Activated CD8-positive, alpha-beta T cell treated with anti-CD3 and anti-CD28 coated beads for 36 hours (primary cell): Measurements from ENCODE around the gene EFNA3. TPM values are rescaled to one million over a fixed set of nuclear protein-coding genes. Genes with fewer than 3 reads are reported as not detected.
A peak's percentile ranks its signal among the peaks of the same experiment; 100 is the strongest.

Experiments
- ATAC-seq: fragments of 200-7000 bp; cut with Tn5 transposase; one replicate; pipeline ENCODE4 v1.10.0; 2021; ENCODE audit warnings: mild to moderate bottlenecking, moderate library complexity
- CTCF ChIA-PET: fragments of 350-600 bp; sonication (Branson Sonifier 250); formaldehyde crosslinking; loops from one replicate; lab custom pipeline; 2021; ENCODE audit warnings: antibody characterized with exemption; lab: Charles Lee
- POLR2A ChIA-PET: fragments of 350-600 bp; sonication (Branson Sonifier 250); formaldehyde crosslinking; loops from one replicate; lab custom pipeline; 2021; ENCODE audit warnings: antibody characterized with exemption; lab: Charles Lee
- DNase-seq: peaks from one replicate; pipeline ENCODE4 v3.0.0-alpha.2; 2020
- H3K27ac Mint-ChIP-seq: one replicate; pipeline ENCODE4 v1.8.0; 2021; ENCODE audit warnings: mild to moderate bottlenecking, mixed read lengths
- H3K27me3 Mint-ChIP-seq: one replicate; pipeline ENCODE4 v1.8.0; 2021; ENCODE audit warnings: mixed read lengths
- H3K36me3 Mint-ChIP-seq: one replicate; pipeline ENCODE4 v1.8.0; 2021; ENCODE audit warnings: low read depth, mixed read lengths
- H3K4me1 Mint-ChIP-seq: one replicate; pipeline ENCODE4 v1.8.0; 2021; ENCODE audit warnings: low read depth, mixed read lengths
- H3K4me3 Mint-ChIP-seq: one replicate; pipeline ENCODE4 v1.8.0; 2021; ENCODE audit warnings: mild to moderate bottlenecking, moderate library complexity, mixed read lengths
- H3K9me3 Mint-ChIP-seq: one replicate; pipeline ENCODE4 v1.8.0; 2021; ENCODE audit warnings: mixed read lengths
- intact Hi-C: fragments of 100-400 bp; cut with micrococcal nuclease; formaldehyde crosslinking; loops from one replicate; pipeline ENCODE4 v1.10.0; 2022
- total RNA-seq, 2 experiments: library from RNA; stranded (reverse); gene quantifications; one replicate each; pipeline ENCODE4 v1.2.3, GENCODE V29; 2021
- TF ChIP-seq, protein P1 (sequence below): fragments of 200-600 bp; IDR thresholded peaks from one replicate; pipeline ENCODE4 v1.8.0; 2022; ENCODE audit warnings: antibody characterized with exemption, mild to moderate bottlenecking

Gene EFNA3
- total RNA-seq, 2 experiments from 2014 or later, result 5.1 to 8.6 TPM

DNA sequence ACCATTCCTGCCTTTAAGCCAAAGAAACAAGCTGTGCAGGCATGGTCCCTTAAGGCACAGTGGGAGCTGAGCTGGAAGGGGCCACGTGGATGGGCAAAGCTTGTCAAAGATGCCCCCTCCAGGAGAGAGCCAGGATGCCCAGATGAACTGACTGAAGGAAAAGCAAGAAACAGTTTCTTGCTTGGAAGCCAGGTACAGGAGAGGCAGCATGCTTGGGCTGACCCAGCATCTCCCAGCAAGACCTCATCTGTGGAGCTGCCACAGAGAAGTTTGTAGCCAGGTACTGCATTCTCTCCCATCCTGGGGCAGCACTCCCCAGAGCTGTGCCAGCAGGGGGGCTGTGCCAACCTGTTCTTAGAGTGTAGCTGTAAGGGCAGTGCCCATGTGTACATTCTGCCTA is 55.7 kb downstream of the EFNA3 start:
- ChIA-PET CTCF (interaction anchor here (1.2 to 9.3 kb wide), 5 partner anchors 34 to 60 kb away, joined by 3 to 69 read pairs (median 15); partner anchors contain the start of genes KRTCAP2 and TRIM46), POLR2A (interaction anchor here (0.8 to 1.4 kb wide), 3 partner anchors 13 to 49 kb away, joined by 4 to 6 read pairs (median 4); no protein-coding TSS in a partner anchor)
- peaks cover 37% of the 10 kb centered on the region for H3K4me1 Mint-ChIP-seq
- H3K9me3 Mint-ChIP-seq, result no peaks in the 10 kb centered on the region
- DNase-seq, result no peak
- TF ChIP-seq, protein P1, sequence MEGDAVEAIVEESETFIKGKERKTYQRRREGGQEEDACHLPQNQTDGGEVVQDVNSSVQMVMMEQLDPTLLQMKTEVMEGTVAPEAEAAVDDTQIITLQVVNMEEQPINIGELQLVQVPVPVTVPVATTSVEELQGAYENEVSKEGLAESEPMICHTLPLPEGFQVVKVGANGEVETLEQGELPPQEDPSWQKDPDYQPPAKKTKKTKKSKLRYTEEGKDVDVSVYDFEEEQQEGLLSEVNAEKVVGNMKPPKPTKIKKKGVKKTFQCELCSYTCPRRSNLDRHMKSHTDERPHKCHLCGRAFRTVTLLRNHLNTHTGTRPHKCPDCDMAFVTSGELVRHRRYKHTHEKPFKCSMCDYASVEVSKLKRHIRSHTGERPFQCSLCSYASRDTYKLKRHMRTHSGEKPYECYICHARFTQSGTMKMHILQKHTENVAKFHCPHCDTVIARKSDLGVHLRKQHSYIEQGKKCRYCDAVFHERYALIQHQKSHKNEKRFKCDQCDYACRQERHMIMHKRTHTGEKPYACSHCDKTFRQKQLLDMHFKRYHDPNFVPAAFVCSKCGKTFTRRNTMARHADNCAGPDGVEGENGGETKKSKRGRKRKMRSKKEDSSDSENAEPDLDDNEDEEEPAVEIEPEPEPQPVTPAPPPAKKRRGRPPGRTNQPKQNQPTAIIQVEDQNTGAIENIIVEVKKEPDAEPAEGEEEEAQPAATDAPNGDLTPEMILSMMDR, result no peak
- intact Hi-C loops, result no loop called here
- H3K36me3 Mint-ChIP-seq, result peaks cover 25% of the 10 kb centered on the region
- peak overlapping the region; percentile 99 for H3K27ac Mint-ChIP-seq
- no peak for ATAC-seq
- H3K27me3 Mint-ChIP-seq, result no peaks in the 10 kb centered on the region
- peak overlapping the region; percentile 99 for H3K4me3 Mint-ChIP-seq

DNA sequence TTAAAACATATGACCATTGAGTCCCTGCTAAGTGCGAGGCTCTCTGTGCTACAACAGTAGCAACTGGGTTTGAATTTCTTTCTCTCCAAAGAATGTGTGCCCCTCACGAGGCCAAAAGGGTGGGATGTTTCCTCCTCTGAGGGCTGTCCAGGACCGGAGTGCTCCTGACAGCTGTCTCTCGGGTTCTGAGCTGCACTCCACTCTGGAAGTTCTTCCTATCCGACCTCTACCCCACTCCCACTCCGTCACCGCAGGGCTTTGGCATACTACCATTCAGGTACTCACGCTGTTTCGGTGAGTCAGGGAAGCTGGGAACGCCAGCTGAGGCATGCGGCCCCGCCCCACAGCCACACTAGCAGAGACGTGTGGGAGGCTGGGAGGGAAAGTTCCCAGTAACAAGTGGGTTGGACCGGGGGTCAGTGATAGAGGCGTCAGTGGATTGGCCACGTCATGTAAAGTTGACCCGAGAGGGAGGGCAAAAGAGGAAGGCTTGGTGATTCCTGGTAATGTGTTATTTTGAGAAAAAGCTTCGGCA is 56.3 kb downstream of the EFNA3 start:
- TF ChIP-seq, protein P1, result no peak
- DNase-seq (peak; percentile 67), ATAC-seq (peak; percentile 18)
- ChIA-PET CTCF (interaction anchor here (0.8 to 9.3 kb wide), 7 partner anchors 33 to 375 kb away, joined by 3 to 69 read pairs (median 15); partner anchors contain the start of genes KRTCAP2 and TRIM46), POLR2A (interaction anchor here (0.6 to 1.6 kb wide), 5 partner anchors 8 to 62 kb away, joined by 3 to 6 read pairs (median 4); no protein-coding TSS in a partner anchor)
- no peaks in the 10 kb centered on the region for H3K27me3 Mint-ChIP-seq
- H3K27ac Mint-ChIP-seq, result peak overlapping the region; percentile 99
- peaks cover 31% of the 10 kb centered on the region for H3K4me1 Mint-ChIP-seq
- peak overlapping the region; percentile 99 for H3K4me3 Mint-ChIP-seq
- intact Hi-C loops, result no loop called here
- H3K9me3 Mint-ChIP-seq, result no peaks in the 10 kb centered on the region
- peaks cover 30% of the 10 kb centered on the region for H3K36me3 Mint-ChIP-seq

DNA sequence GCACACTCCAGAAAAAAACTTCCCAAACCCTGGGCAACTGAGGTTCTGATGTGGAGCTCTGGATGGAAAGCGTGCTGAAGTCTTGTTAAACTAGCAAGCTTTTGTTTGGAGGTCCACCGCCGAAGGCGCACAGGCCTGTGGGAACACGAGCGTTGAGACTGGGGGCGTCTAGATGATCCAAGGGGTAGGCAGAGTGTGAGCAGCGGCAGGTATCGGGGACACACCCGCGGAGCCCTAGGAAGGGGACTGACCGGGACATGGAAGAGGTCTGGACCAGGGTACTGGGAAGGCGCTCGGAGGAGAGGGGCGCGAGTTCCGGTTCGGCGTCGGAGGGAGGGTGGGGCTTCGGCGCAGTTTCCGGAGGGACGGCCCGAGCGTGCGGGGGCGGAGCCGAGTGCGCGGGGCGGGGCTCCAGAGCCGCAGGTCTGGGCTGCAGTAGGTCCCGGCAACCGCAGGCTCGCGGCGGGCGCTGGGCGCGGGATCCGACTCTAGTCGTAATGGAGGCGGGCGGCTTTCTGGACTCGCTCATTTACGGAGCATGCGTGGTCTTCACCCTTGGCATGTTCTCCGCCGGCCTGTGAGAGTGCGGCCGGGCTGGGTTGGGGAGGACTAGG is 56.9 kb downstream of the EFNA3 start, which contains the start of gene SLC50A1:
Gene SLC50A1 (plus strand): TSS at position 438 of the 614 bp plus-strand sequence. CDS start 60 bp downstream, at position 498.
- H3K9me3 Mint-ChIP-seq, result no peaks in the 10 kb centered on the region
- peaks cover 33% of the 10 kb centered on the region for H3K4me1 Mint-ChIP-seq
- peak within 1 kb of the TSS; percentile 99 for H3K4me3 Mint-ChIP-seq
- peak; percentile 96 for DNase-seq
- H3K27me3 Mint-ChIP-seq, result no peaks in the 10 kb centered on the region
- peaks cover 32% of the 10 kb centered on the region for H3K36me3 Mint-ChIP-seq
- H3K27ac Mint-ChIP-seq, result peak within 1 kb of the TSS; percentile 99
- intact Hi-C loops, result no loop called here
- peak; percentile 80 for ATAC-seq
- CTCF ChIA-PET, result interaction anchor here (0.8 to 9.3 kb wide), 7 partner anchors 32 to 375 kb away, joined by 3 to 69 read pairs (median 15); partner anchors contain the start of genes KRTCAP2 and TRIM46
- TF ChIP-seq, protein P1, result no peak
- POLR2A ChIA-PET, result interaction anchor here (0.6 to 1.6 kb wide), 5 partner anchors 9 to 177 kb away, joined by 3 to 6 read pairs (median 3); no protein-coding TSS in a partner anchor

DNA sequence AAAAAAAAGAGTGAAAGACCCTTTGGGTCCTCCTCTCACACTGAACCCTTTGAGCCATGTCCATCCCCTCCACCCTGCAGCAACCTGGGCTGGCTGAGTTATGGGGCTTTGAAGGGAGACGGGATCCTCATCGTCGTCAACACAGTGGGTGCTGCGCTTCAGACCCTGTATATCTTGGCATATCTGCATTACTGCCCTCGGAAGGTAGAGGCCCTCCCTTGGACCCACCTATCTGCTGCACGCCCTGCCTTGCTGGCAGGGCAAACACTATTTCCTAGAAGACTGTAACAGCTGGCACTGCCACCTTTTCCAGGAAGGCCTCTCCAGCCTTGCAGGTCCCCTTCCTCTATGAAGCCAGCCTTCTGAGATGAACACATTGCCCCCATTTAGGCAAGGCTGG is 58.1 kb downstream of the EFNA3 start:
- H3K27ac Mint-ChIP-seq, result peak overlapping the region; percentile 99
- peak overlapping the region; percentile 99 for H3K4me3 Mint-ChIP-seq
- ChIA-PET POLR2A (interaction anchor here (1.2 to 1.3 kb wide), 3 partner anchors 29 to 133 kb away, joined by 3 to 4 read pairs (median 3); partner anchors contain the start of gene KRTCAP2), CTCF (interaction anchor here (0.9 to 9.3 kb wide), 10 partner anchors 9 to 75 kb away, joined by 3 to 69 read pairs (median 8); partner anchors contain the start of genes KRTCAP2 and TRIM46)
- intact Hi-C loops, result no loop called here
- ATAC-seq (peak; percentile 11), DNase-seq (peak; percentile 39)
- peaks cover 32% of the 10 kb centered on the region for H3K36me3 Mint-ChIP-seq
- no peaks in the 10 kb centered on the region for H3K27me3 Mint-ChIP-seq
- H3K4me1 Mint-ChIP-seq, result peaks cover 33% of the 10 kb centered on the region
- TF ChIP-seq, protein P1, result no peak
- no peaks in the 10 kb centered on the region for H3K9me3 Mint-ChIP-seq

Other genes starting within 250 kb of the EFNA3 start
- gene KCNN3, start 208.6 kb upstream of the EFNA3 start, total RNA-seq, result under 1 TPM in 1 of 2 experiments, not detected in 1; 0.11 TPM
- gene PMVK, start 142.1 kb upstream of the EFNA3 start, total RNA-seq, result 10 to 100 TPM; 32.3 to 33.2 TPM
- 10 to 100 TPM; 17.7 to 19.4 TPM for gene PBXIP1, start 122.7 kb upstream of the EFNA3 start, total RNA-seq
- gene PYGO2, start 117.1 kb upstream of the EFNA3 start, total RNA-seq, result 10 to 100 TPM; 21.2 to 21.8 TPM
- 10 to 100 TPM; 32.3 to 34.2 TPM for gene SHC1, start 108.1 kb upstream of the EFNA3 start, total RNA-seq
- gene CKS1B, start 104.2 kb upstream of the EFNA3 start, total RNA-seq, result 100 to 1,000 TPM; 172 to 173 TPM
- 10 to 100 TPM; 31.5 to 32.9 TPM for gene FLAD1, start 95.5 kb upstream of the EFNA3 start, total RNA-seq
- not detected for gene LENEP, start 85.3 kb upstream of the EFNA3 start, total RNA-seq
- 10 to 100 TPM; 26.3 to 26.5 TPM for gene ZBTB7B, start 76.0 kb upstream of the EFNA3 start, total RNA-seq
- gene DCST2, start 45.1 kb upstream of the EFNA3 start, total RNA-seq, result under 1 TPM; 0.20 to 0.36 TPM
- gene DCST1, start 45.0 kb upstream of the EFNA3 start, total RNA-seq, result not detected
- gene ADAM15, start 27.5 kb upstream of the EFNA3 start, total RNA-seq, result 10 to 100 TPM; 36.4 to 37.2 TPM
- 1 to 10 TPM; 7.1 to 7.8 TPM for gene EFNA4, start 15.1 kb upstream of the EFNA3 start, total RNA-seq
- under 1 TPM; 0.59 to 0.60 TPM for gene EFNA1, start 49.0 kb downstream of the EFNA3 start, total RNA-seq
- gene SLC50A1, start 57.0 kb downstream of the EFNA3 start, total RNA-seq, result 10 to 100 TPM; 59.7 to 64.0 TPM
- gene DPM3, start 61.7 kb downstream of the EFNA3 start, total RNA-seq, result 10 to 100 TPM; 37.1 to 38.1 TPM
- gene KRTCAP2, start 94.5 kb downstream of the EFNA3 start, total RNA-seq, result 100 to 1,000 TPM; 124 to 125 TPM
- 1 to 10 TPM; 5.8 to 6.1 TPM for gene TRIM46, start 95.0 kb downstream of the EFNA3 start, total RNA-seq
- 10 to 100 TPM; 11.1 to 12.0 TPM for gene THBS3, start 129.1 kb downstream of the EFNA3 start, total RNA-seq
- 10 to 100 TPM; 59.2 to 61.0 TPM for gene MTX1, start 129.9 kb downstream of the EFNA3 start, total RNA-seq
- gene ENTREP3, start 176.6 kb downstream of the EFNA3 start, total RNA-seq, result 10 to 100 TPM; 41.1 to 42.2 TPM
- 10 to 100 TPM; 81.3 to 97.2 TPM for gene SCAMP3, start 183.5 kb downstream of the EFNA3 start, total RNA-seq
- gene CLK2, start 194.7 kb downstream of the EFNA3 start, total RNA-seq, result 10 to 100 TPM; 80.6 to 85.4 TPM
- 1 to 10 TPM; 1.5 TPM for gene HCN3, start 198.6 kb downstream of the EFNA3 start, total RNA-seq
- not detected for gene PKLR, start 222.6 kb downstream of the EFNA3 start, total RNA-seq
- 100 to 1,000 TPM; 293 to 316 TPM for gene FDPS, start 230.0 kb downstream of the EFNA3 start, total RNA-seq
- 10 to 100 TPM; 21.2 to 21.6 TPM for gene RUSC1, start 242.1 kb downstream of the EFNA3 start, total RNA-seq